Measurements from ENCODE around the gene RMND5A. TPM values are rescaled to one million over a fixed set of nuclear protein-coding genes. Genes with fewer than 3 reads are reported as not detected.
"Not testable (repeated sequence)": the region's sequence is repeated elsewhere in the genome, so short reads cannot be mapped to it uniquely, and the experiment has no call there.

RMND5A gene
- total RNA-seq, 1 experiment from 2014 or later: 34.1 TPM

- H3K4me3 ChIP-seq (ENCODE audit: low read length); ATAC-seq; H3K9me3 ChIP-seq (ENCODE audit: low read length); H3F3A ChIP-seq (ENCODE audit: low read length, unreplicated experiment); H3K4me1 ChIP-seq (ENCODE audit: insufficient read depth, low read length); CTCF ChIA-PET; H3K9me2 ChIP-seq (replicated peaks; ENCODE audit: low read length); H3K9ac ChIP-seq (ENCODE audit: low read length); H4K20me1 ChIP-seq (ENCODE audit: low read length); DNase-seq; BruUV-seq (replicated peaks); H3K27ac ChIP-seq (ENCODE audit: low read length); POLR2A ChIA-PET (ENCODE audit: unreplicated experiment); H3K36me3 ChIP-seq (ENCODE audit: low read depth, low read length); H3K4me2 ChIP-seq (ENCODE audit: low read length); H3K27me3 ChIP-seq (ENCODE audit: low read length); H2AFZ ChIP-seq (ENCODE audit: low read length); intact Hi-C loops (cut with micrococcal nuclease): not testable (repeated sequence)
- peaks cover 20% of the 10 kb centered on the region for H3K79me2 ChIP-seq (ENCODE audit: low read length)
Measured at GRCh38 chr2:86725706-86726105, 5.6 kb downstream of the RMND5A start.

GRCh38 chr2:86732040-86732525 is 12.0 kb downstream of the RMND5A start:
- BruUV-seq (replicated peaks); H3K79me2 ChIP-seq (ENCODE audit: low read length); H3K9me3 ChIP-seq (ENCODE audit: low read length); H4K20me1 ChIP-seq (ENCODE audit: low read length); CTCF ChIA-PET; H3K27me3 ChIP-seq (ENCODE audit: low read length); H3F3A ChIP-seq (ENCODE audit: low read length, unreplicated experiment); H3K9me2 ChIP-seq (replicated peaks; ENCODE audit: low read length); H3K36me3 ChIP-seq (ENCODE audit: low read depth, low read length); DNase-seq; POLR2A ChIA-PET (ENCODE audit: unreplicated experiment); H3K27ac ChIP-seq (ENCODE audit: low read length); ATAC-seq; H3K4me2 ChIP-seq (ENCODE audit: low read length); H2AFZ ChIP-seq (ENCODE audit: low read length); intact Hi-C loops (cut with micrococcal nuclease); H3K4me1 ChIP-seq (ENCODE audit: insufficient read depth, low read length); H3K9ac ChIP-seq (ENCODE audit: low read length); H3K4me3 ChIP-seq (ENCODE audit: low read length): not testable (repeated sequence)

GRCh38 chr2:86732837-86733236 is 12.7 kb downstream of the RMND5A start:
- BruUV-seq (replicated peaks); H4K20me1 ChIP-seq (ENCODE audit: low read length); H3K9me2 ChIP-seq (replicated peaks; ENCODE audit: low read length); H3K27ac ChIP-seq (ENCODE audit: low read length); CTCF ChIA-PET; H3K79me2 ChIP-seq (ENCODE audit: low read length); H3K4me1 ChIP-seq (ENCODE audit: insufficient read depth, low read length); H3K9me3 ChIP-seq (ENCODE audit: low read length); H3K27me3 ChIP-seq (ENCODE audit: low read length); H3F3A ChIP-seq (ENCODE audit: low read length, unreplicated experiment); ATAC-seq; DNase-seq; H3K9ac ChIP-seq (ENCODE audit: low read length); H3K36me3 ChIP-seq (ENCODE audit: low read depth, low read length); H3K4me2 ChIP-seq (ENCODE audit: low read length); POLR2A ChIA-PET (ENCODE audit: unreplicated experiment); H3K4me3 ChIP-seq (ENCODE audit: low read length); H2AFZ ChIP-seq (ENCODE audit: low read length); intact Hi-C loops (cut with micrococcal nuclease): not testable (repeated sequence)

GRCh38 chr2:86733528-86733927 is 13.4 kb downstream of the RMND5A start:
- H4K20me1 ChIP-seq (ENCODE audit: low read length); H3K27me3 ChIP-seq (ENCODE audit: low read length); ATAC-seq; H3K9me3 ChIP-seq (ENCODE audit: low read length); H3K36me3 ChIP-seq (ENCODE audit: low read depth, low read length); H3K4me3 ChIP-seq (ENCODE audit: low read length); CTCF ChIA-PET; H3F3A ChIP-seq (ENCODE audit: low read length, unreplicated experiment); H3K4me2 ChIP-seq (ENCODE audit: low read length); H2AFZ ChIP-seq (ENCODE audit: low read length); intact Hi-C loops (cut with micrococcal nuclease); H3K4me1 ChIP-seq (ENCODE audit: insufficient read depth, low read length); H3K79me2 ChIP-seq (ENCODE audit: low read length); BruUV-seq (replicated peaks); POLR2A ChIA-PET (ENCODE audit: unreplicated experiment); DNase-seq; H3K9ac ChIP-seq (ENCODE audit: low read length); H3K27ac ChIP-seq (ENCODE audit: low read length); H3K9me2 ChIP-seq (replicated peaks; ENCODE audit: low read length): not testable (repeated sequence)

- H3F3A ChIP-seq (ENCODE audit: low read length, unreplicated experiment); H4K20me1 ChIP-seq (ENCODE audit: low read length); BruUV-seq (replicated peaks); ATAC-seq; H3K27me3 ChIP-seq (ENCODE audit: low read length); DNase-seq; CTCF ChIA-PET; H3K4me2 ChIP-seq (ENCODE audit: low read length); H2AFZ ChIP-seq (ENCODE audit: low read length); H3K4me1 ChIP-seq (ENCODE audit: insufficient read depth, low read length); H3K9ac ChIP-seq (ENCODE audit: low read length); POLR2A ChIA-PET (ENCODE audit: unreplicated experiment); H3K27ac ChIP-seq (ENCODE audit: low read length); intact Hi-C loops (cut with micrococcal nuclease); H3K36me3 ChIP-seq (ENCODE audit: low read depth, low read length); H3K9me2 ChIP-seq (replicated peaks; ENCODE audit: low read length); H3K79me2 ChIP-seq (ENCODE audit: low read length); H3K9me3 ChIP-seq (ENCODE audit: low read length); H3K4me3 ChIP-seq (ENCODE audit: low read length): not testable (repeated sequence)
Measured at GRCh38 chr2:86734896-86735295, 14.8 kb downstream of the RMND5A start.

- H3K4me2 ChIP-seq (ENCODE audit: low read length); H2AFZ ChIP-seq (ENCODE audit: low read length); DNase-seq; H3K9me2 ChIP-seq (replicated peaks; ENCODE audit: low read length); ATAC-seq; H3K4me3 ChIP-seq (ENCODE audit: low read length); H3K9ac ChIP-seq (ENCODE audit: low read length); H3K36me3 ChIP-seq (ENCODE audit: low read depth, low read length); H3K79me2 ChIP-seq (ENCODE audit: low read length); H3F3A ChIP-seq (ENCODE audit: low read length, unreplicated experiment); H3K4me1 ChIP-seq (ENCODE audit: insufficient read depth, low read length); BruUV-seq (replicated peaks); H3K27ac ChIP-seq (ENCODE audit: low read length); POLR2A ChIA-PET (ENCODE audit: unreplicated experiment); intact Hi-C loops (cut with micrococcal nuclease); H3K27me3 ChIP-seq (ENCODE audit: low read length); H3K9me3 ChIP-seq (ENCODE audit: low read length); CTCF ChIA-PET; H4K20me1 ChIP-seq (ENCODE audit: low read length): not testable (repeated sequence)
Measured at GRCh38 chr2:86739485-86739884, 19.4 kb downstream of the RMND5A start.

- DNase-seq; H2AFZ ChIP-seq (ENCODE audit: low read length); POLR2A ChIA-PET (ENCODE audit: unreplicated experiment); CTCF ChIA-PET; intact Hi-C loops (cut with micrococcal nuclease); BruUV-seq (replicated peaks); H3F3A ChIP-seq (ENCODE audit: low read length, unreplicated experiment); H3K4me1 ChIP-seq (ENCODE audit: insufficient read depth, low read length); H3K36me3 ChIP-seq (ENCODE audit: low read depth, low read length); H3K9ac ChIP-seq (ENCODE audit: low read length); H3K9me3 ChIP-seq (ENCODE audit: low read length); H3K9me2 ChIP-seq (replicated peaks; ENCODE audit: low read length); ATAC-seq; H3K79me2 ChIP-seq (ENCODE audit: low read length); H3K4me3 ChIP-seq (ENCODE audit: low read length); H4K20me1 ChIP-seq (ENCODE audit: low read length); H3K4me2 ChIP-seq (ENCODE audit: low read length); H3K27ac ChIP-seq (ENCODE audit: low read length); H3K27me3 ChIP-seq (ENCODE audit: low read length): not testable (repeated sequence)
Measured at GRCh38 chr2:86739889-86740288, 19.8 kb downstream of the RMND5A start.
